Liver (tissue), 9 donors: ENCODE measurements around the gene FUCA1. TPM values are rescaled to one million over a fixed set of nuclear protein-coding genes. Genes with fewer than 3 reads are reported as not detected.

Experiments
- DNase-seq: peaks from one replicate; pipeline ENCODE4 v3.0.0-alpha.2; 2017; ENCODE audit warnings: low spot score
- H3K27ac ChIP-seq, 2 donors: one replicate each; pipeline ENCODE4 v1.7.0; 2013; ENCODE audit warnings: inconsistent platforms in 2 of 2, low read length in 2 of 2, control low read depth in 1 of 2, low read depth in 1 of 2, mild to moderate bottlenecking in 1 of 2
- H3K27me3 ChIP-seq, 4 donors: one replicate each; pipeline versions ENCODE4 v1.6.1 to v1.7.0; 2013; ENCODE audit warnings: low read length in 3 of 4, inconsistent platforms in 1 of 4, mild to moderate bottlenecking in 1 of 4, moderate library complexity in 1 of 4; ENCODE audit not compliant: control insufficient read depth in 4 of 4, insufficient read depth in 4 of 4
- H3K36me3 ChIP-seq, 4 donors: one replicate each; pipeline versions ENCODE4 v1.6.1 to v1.7.0; 2013; ENCODE audit warnings: low read length in 3 of 4, mild to moderate bottlenecking in 3 of 4, low read depth in 1 of 4, moderate library complexity in 1 of 4; ENCODE audit not compliant: control insufficient read depth in 4 of 4, insufficient read depth in 3 of 4
- H3K4me1 ChIP-seq, 4 donors: one replicate each; pipeline versions ENCODE4 v1.6.1 to v1.7.0; 2013; ENCODE audit warnings: low read length in 3 of 4, mild to moderate bottlenecking in 3 of 4, moderate library complexity in 1 of 4; ENCODE audit not compliant: control insufficient read depth in 4 of 4, insufficient read depth in 4 of 4
- H3K4me3 ChIP-seq, 3 donors: one replicate each; pipeline versions ENCODE4 v1.6.1 to v1.7.0; 2013; ENCODE audit warnings: low read length in 3 of 3, control low read depth in 1 of 3, low read depth in 1 of 3, mild to moderate bottlenecking in 1 of 3
- H3K9ac ChIP-seq, 2 donors: one replicate each; pipeline ENCODE4 v1.7.0; 2013; ENCODE audit warnings: low read length in 2 of 2, mild to moderate bottlenecking in 2 of 2, moderate library complexity in 2 of 2, control low read depth in 1 of 2, low read depth in 1 of 2
- H3K9me3 ChIP-seq, 4 donors: one replicate each; pipeline versions ENCODE4 v1.6.1 to v1.7.0; 2013; ENCODE audit warnings: low read length in 3 of 4; ENCODE audit not compliant: control insufficient read depth in 4 of 4
- ATF3 ChIP-seq: IDR thresholded peaks from 2 replicates; pipeline ENCODE4 v1.6.1; 2016; ENCODE audit warnings: antibody characterized with exemption
- CTCF ChIP-seq: fragments of 150-350 bp; IDR thresholded peaks from 2 replicates; pipeline ENCODE4 v1.5.1; 2017; ENCODE audit warnings: improper control_type of control experiment, low read depth, low read length; ENCODE audit not compliant: missing input control
- HNF4A ChIP-seq, 2 donors: conservative IDR thresholded peaks; 2 replicates each; pipeline ENCODE4 v1.6.1; 2016; ENCODE audit warnings: antibody characterized with exemption in 2 of 2, mild to moderate bottlenecking in 2 of 2
- RAD21 ChIP-seq, 2 donors: IDR thresholded peaks; 2 replicates each; pipeline ENCODE4 v1.6.1; 2016; ENCODE audit warnings: antibody characterized with exemption in 2 of 2, mild to moderate bottlenecking in 2 of 2
- REST ChIP-seq: IDR thresholded peaks from 2 replicates; pipeline ENCODE4 v1.6.1; 2016; ENCODE audit warnings: antibody characterized with exemption, mild to moderate bottlenecking
- RXRA ChIP-seq, 2 donors: IDR thresholded peaks; 2 replicates each; pipeline ENCODE4 v1.6.1; 2017 to 2018; ENCODE audit warnings: antibody characterized with exemption in 2 of 2, mild to moderate bottlenecking in 1 of 2
- SP1 ChIP-seq: IDR thresholded peaks from 2 replicates; pipeline ENCODE4 v1.6.1; 2018; ENCODE audit warnings: antibody characterized with exemption, mild to moderate bottlenecking
- YY1 ChIP-seq: IDR thresholded peaks from 2 replicates; pipeline ENCODE4 v1.6.1; 2016; ENCODE audit warnings: antibody characterized with exemption, mild to moderate bottlenecking
- WGBS: extraction: QIAGEN DNeasy Blood & Tissue Kit; methylation state at CpG from one replicate; pipeline ENCODE4 v1.1.7; 2013; 5-methylcytosine and 5-hydroxymethylcytosine counted together
- polyA plus RNA-seq, 2 donors: library from polyadenylated mRNA; stranded (reverse) in 1 of 2; unstranded in 1 of 2; fragments of 200-250 nt in 1 of 2; fragments of >200 nt in 1 of 2; fragmentation: Nextera tagmentation in 1 of 2; extraction: Ambion mirVana in 1 of 2; gene quantifications; one replicate each; pipeline versions ENCODE4 v1.2.1 to v1.2.3, GENCODE V29; 2013 to 2015
- total RNA-seq, 2 donors: library from RNA; depleted of rRNA; stranded (reverse); fragments of >200 nt; gene quantifications; one replicate each; pipeline ENCODE4 v1.2.3, GENCODE V29; 2014
- donor health status: healthy.
- donor health status: healthy.
- donor health status: healthy.
- donor health status: healthy.
- donor health status: healthy.

The FUCA1 gene
- total and polyA plus RNA-seq, 4 donors, result 33.8 to 58.0 (median 44.7) TPM

GRCh38 chr1:23801876-23802275 lies 66.2 kb downstream of the FUCA1 start:
- peak; percentile 5 to 28 for TF ChIP-seq HNF4A (conservative IDR thresholded peaks at IDR 0.05)
- no peak for TF ChIP-seq RAD21 (IDR thresholded peaks at IDR 0.05)
- no peak for TF ChIP-seq REST
- TF ChIP-seq ATF3, result no peak
- TF ChIP-seq RXRA (IDR thresholded peaks at IDR 0.05), result peak; percentile 94 to 98
- no peak for TF ChIP-seq SP1
- 35% methylated on average over 10 of the region's 10 CpGs for WGBS
- Histone ChIP-seq H3K9ac (peak overlapping the region in 1 of 2 donors; percentile 8), H3K27ac (peak overlapping the region; percentile 99 to 100), H3K27me3 (no peaks in the 10 kb centered on the region), H3K4me1 (peaks cover 12 to 50% (median 44%) of the 10 kb centered on the region in 4 donors), H3K9me3 (no peaks in the 10 kb centered on the region), H3K4me3 (no peak overlapping the region), H3K36me3 (peaks cover 3 to 21% (median 7%) of the 10 kb centered on the region in 4 donors)
- DNase-seq, result no peak

GRCh38 chr1:23801338-23801748 lies 66.7 kb downstream of the FUCA1 start:
- peaks cover 3 to 25% (median 6%) of the 10 kb centered on the region in 4 donors for H3K36me3 ChIP-seq
- WGBS, result 11% methylated on average over 19 of the region's 19 CpGs
- H3K4me3 ChIP-seq, result peak overlapping the region; percentile 77 to 91 (median 80)
- TF ChIP-seq ATF3, result no peak
- peak; percentile 23 for TF ChIP-seq YY1
- TF ChIP-seq RAD21 (IDR thresholded peaks at IDR 0.05), result peak; percentile 6 to 28
- no peak for TF ChIP-seq CTCF
- no peak for TF ChIP-seq HNF4A (conservative IDR thresholded peaks at IDR 0.05)
- peak; percentile 14 for TF ChIP-seq SP1
- no peak for DNase-seq
- H3K9me3 ChIP-seq, result no peaks in the 10 kb centered on the region
- H3K27me3 ChIP-seq, result no peaks in the 10 kb centered on the region
- H3K27ac ChIP-seq, result peak overlapping the region; percentile 99 to 100
- peak overlapping the region; percentile 35 to 50 for H3K9ac ChIP-seq
- peaks cover 12 to 50% (median 44%) of the 10 kb centered on the region in 4 donors for H3K4me1 ChIP-seq
